GM10248 (cell line): Measurements from ENCODE around the gene GAGE12J.
"Not testable (repeated sequence)": the region's sequence is repeated elsewhere in the genome, so short reads cannot be mapped to it uniquely, and the experiment has no call there.

Experiments
- CTCF ChIA-PET: fragments of 300-600 bp; sonication (Branson Sonifier 250); formaldehyde crosslinking; extraction: SDS; loops from one replicate; lab custom pipeline; 2021; ENCODE audit warnings: antibody characterized with exemption; lab: Yijun Ruan, JAX
- POLR2A ChIA-PET: fragments of 350-650 bp; sonication (Branson Sonifier 250); formaldehyde crosslinking; extraction: SDS; loops from one replicate; lab custom pipeline; 2020; ENCODE audit warnings: antibody characterized with exemption; lab: Yijun Ruan, JAX
- DNase-seq: peaks from one replicate; pipeline ENCODE4 v3.0.0; 2012; ENCODE audit errors: extremely low spot score
- TF ChIP-seq, protein P1 (sequence below): IDR thresholded peaks from 2 replicates; pipeline ENCODE4 v1.5.1; 2012; ENCODE audit warnings: mild to moderate bottlenecking, low read depth; ENCODE audit errors: extremely low read depth, missing control alignments, control extremely low read depth

GAGE12J gene

DNA sequence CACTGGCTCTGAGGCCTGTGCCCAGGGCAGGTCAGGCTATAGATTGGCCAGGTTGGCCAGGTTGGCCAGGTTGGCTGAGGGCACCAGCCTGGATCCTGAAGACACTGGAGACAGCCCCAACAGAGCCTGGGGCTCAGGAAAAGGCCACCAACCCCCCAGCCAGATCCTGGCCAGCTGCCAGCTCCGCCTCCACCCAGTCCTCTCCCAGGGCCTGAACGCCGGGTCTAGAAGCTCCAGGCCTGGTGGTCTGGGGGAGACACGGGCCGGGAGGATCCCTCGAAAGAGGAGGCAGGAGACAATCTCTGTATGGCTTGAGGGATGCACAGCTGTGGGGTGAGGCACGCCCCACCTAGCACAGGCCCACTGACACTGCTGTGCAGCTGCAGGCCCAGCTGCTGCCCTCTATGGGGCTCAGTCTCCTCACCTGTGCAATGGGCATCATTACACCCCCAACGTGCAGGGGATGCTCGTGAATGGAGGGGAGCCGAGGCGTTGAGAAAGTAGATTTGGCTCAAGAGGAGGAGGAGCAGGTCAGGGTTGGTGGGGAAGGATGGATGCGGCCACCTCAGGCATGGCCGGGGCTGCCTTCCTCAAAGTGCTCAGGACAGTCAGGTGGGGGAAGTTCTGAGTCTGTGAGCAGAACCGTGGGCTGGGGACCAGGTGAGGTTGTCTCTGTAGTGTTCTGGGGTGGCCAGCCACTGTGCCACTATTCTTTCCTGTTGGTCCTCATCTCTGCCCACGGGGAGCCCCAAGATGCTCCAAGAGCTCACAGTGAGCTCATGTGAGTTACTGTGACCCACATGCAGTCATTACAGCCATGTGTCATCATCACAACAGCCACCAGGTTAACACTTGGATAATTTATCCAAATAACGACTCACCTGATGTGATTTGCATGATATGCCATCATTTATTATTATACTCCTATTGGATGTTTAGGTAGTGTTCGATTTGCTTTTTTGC, 29.2 kb upstream of the GAGE12J start:
- ChIA-PET CTCF (interaction anchor here (1.0 to 1.7 kb wide), 2 partner anchors 20 to 454 kb away, joined by 3 to 4 read pairs; no protein-coding TSS in a partner anchor), POLR2A (no interaction called here)
- DNase-seq, result no peak
- TF ChIP-seq, protein P1, sequence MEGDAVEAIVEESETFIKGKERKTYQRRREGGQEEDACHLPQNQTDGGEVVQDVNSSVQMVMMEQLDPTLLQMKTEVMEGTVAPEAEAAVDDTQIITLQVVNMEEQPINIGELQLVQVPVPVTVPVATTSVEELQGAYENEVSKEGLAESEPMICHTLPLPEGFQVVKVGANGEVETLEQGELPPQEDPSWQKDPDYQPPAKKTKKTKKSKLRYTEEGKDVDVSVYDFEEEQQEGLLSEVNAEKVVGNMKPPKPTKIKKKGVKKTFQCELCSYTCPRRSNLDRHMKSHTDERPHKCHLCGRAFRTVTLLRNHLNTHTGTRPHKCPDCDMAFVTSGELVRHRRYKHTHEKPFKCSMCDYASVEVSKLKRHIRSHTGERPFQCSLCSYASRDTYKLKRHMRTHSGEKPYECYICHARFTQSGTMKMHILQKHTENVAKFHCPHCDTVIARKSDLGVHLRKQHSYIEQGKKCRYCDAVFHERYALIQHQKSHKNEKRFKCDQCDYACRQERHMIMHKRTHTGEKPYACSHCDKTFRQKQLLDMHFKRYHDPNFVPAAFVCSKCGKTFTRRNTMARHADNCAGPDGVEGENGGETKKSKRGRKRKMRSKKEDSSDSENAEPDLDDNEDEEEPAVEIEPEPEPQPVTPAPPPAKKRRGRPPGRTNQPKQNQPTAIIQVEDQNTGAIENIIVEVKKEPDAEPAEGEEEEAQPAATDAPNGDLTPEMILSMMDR, result no peak

DNA sequence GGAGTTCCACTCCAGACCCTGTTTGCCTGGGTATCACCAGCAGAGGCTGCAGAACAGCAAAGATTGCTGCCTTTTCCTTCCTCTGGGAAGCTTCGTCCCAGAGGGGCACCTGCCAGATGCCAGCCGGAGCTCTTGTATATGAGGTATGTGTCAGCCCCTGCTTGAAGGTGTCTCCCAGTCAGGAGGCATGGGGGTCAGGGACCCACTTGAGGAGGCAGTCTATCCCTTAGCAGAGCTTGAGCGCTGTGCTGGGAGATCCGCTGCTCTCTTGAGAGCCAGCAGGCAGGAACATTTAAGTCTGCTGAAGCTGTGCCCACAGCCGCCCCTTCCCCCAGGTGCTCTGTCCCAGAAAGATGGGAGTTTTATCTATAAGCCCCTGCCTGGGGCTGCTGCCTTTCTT, 22.5 kb upstream of the GAGE12J start:
- POLR2A ChIA-PET, DNase-seq: not testable (repeated sequence)
- CTCF ChIA-PET, result interaction anchor here (1.4 kb wide), 1 partner anchor 10 kb away, joined by 3 read pairs; no protein-coding TSS in a partner anchor

DNA sequence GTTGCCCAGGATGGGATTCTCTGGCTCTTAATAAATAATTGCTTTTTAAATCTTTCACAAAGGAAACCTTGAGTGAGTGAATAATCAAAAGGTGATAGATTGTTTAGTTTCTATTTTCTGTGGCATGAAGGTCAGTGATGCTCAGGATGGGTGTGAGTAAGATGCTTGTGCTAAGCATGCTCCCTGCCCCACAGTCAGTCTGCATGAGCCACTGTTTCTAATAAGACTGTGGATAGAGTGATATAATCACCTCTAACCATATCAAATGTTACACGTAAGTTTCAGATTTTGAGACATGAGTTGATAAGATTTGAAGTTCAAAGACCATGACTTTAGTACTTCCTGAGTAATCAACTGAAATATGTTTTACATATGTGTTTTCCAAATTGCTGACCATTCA, 21.1 kb upstream of the GAGE12J start:
- POLR2A ChIA-PET, result no interaction called here
- CTCF ChIA-PET, result interaction anchor here (1.4 kb wide), 1 partner anchor 9 kb away, joined by 3 read pairs; no protein-coding TSS in a partner anchor
- DNase-seq, result no peak
- TF ChIP-seq, protein P1, result no peak

DNA sequence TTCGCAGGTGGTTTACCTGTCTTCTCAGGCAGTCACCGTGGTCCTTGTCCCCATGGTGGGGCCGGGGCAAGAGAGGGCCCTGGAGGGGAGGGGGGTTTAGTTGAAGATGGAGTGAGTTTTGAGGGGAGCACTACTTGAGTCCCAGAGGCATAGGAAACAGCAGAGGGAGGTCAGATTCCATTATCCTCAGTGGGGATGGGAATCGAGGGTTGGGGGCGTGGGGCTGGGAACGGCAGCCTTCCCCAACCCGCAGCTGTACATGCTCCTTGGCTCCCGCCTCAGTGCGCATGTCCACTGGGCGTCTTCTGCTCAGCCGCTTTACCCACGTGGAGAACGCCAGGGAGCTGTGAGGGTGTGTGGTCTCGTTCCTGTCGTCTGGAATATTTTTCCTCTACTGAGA, 18.5 kb upstream of the GAGE12J start, which contains the start of gene GAGE10:
TSS of gene GAGE10 (plus strand) at position 301 of the 400 bp plus-strand sequence. CDS start 1,214 bp downstream, outside the sequence.
- ChIA-PET CTCF (no interaction called here), POLR2A (no interaction called here)
- no peak for DNase-seq
- TF ChIP-seq, protein P1, result no peak

DNA sequence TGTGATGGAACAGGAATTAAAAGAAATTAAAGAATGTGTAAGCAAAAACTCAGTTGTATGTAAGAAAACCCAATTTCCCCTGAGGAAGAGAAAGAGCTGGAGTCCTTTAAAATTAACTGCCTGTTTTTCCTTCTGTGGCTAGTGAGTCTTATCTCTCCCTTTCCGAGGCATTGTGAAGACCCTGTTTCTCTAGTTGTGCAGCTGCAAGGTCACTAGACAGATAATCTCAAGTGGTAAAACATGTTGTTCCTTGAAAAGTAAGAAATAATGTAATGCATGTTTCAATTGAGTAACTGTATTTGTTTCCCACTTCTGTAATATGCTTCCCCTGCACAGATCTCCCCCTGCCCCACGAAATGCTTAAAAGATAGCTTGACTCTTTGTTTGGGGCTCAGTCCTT, 14.1 kb upstream of the GAGE12J start:
- CTCF ChIA-PET, result interaction anchor here (1.1 kb wide), 1 partner anchor 335 kb away, joined by 3 read pairs; no protein-coding TSS in a partner anchor
- POLR2A ChIA-PET, DNase-seq: not testable (repeated sequence)

DNA sequence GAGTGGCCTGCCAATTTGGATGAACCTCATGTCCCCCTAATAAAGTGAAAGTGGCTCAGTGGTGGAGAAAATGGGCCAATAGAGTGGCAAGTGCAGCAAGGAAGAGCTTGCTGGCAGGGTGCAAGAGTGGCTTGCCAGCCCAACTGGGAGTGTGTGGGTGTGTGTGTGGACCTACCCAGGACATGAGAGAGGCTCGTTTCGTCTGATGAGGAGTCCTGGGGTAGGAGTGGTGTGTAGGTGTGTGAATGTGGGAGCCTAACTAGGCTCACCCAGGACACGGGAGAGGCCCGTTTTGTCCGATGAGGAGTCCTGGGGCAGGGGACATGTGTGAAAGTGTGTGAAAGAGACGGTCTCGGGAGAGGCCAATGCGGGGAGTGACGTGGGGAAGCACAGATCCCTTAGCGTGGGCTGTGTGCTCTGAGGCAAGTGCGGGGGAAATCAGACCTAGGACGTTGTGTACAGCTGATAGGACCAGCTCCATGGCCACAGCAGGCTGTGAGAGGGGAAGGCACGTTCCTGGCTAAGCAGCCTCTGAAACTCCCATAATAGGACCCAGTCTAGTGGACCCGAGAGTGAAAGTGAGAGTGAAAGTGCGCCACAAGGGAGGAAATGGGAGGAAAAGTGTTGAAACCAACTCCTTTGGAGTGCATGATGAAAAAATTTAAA, 13.1 kb upstream of the GAGE12J start:
- no peak for DNase-seq
- TF ChIP-seq, protein P1, result no peak
- ChIA-PET POLR2A (no interaction called here), CTCF (interaction anchor here (1.1 kb wide), 1 partner anchor 336 kb away, joined by 3 read pairs; no protein-coding TSS in a partner anchor)

DNA sequence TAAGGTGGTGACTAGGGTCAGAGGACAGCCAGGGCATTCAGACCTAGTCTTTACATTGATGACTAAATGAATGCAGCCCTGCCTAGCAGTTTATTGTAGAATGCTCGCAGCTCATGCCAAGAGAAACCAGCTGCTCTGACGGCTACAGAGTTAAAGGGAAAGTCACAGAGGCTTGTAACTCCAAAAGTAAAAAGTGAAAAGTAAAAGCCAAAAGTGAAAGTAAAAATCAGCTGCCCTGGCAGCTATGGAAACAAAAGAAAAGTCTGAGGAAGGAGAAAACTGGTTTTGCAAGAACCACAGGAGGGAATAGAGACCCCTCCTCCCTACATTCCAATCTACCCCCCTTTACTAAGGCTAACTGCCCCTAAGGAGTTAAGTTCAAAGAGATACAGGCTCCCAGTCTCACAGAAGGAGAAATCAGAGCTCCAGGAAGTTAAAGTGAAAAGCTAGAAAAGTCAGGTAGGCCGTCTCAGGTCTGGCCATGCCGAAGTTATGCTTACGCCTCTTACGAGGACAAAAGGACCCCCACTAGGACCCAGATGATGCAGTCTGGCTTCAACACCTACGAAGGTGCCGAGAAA, 12.3 kb upstream of the GAGE12J start:
- POLR2A ChIA-PET, result no interaction called here
- CTCF ChIA-PET, result interaction anchor here (0.9 kb wide), 1 partner anchor 9 kb away, joined by 3 read pairs; no protein-coding TSS in a partner anchor
- no peak for DNase-seq
- TF ChIP-seq, protein P1, result no peak
